CD4-positive, alpha-beta T cell treated with Interleukin-6 at 100 ng/mL for 8 hours (primary cell): ENCODE results near the gene RPTOR.

Experiments used
- DNase-seq: peaks from one replicate; pipeline ENCODE4 v3.0.0-alpha.2; 2020; ENCODE audit warnings: mixed read lengths, low spot score

RPTOR gene

DNA sequence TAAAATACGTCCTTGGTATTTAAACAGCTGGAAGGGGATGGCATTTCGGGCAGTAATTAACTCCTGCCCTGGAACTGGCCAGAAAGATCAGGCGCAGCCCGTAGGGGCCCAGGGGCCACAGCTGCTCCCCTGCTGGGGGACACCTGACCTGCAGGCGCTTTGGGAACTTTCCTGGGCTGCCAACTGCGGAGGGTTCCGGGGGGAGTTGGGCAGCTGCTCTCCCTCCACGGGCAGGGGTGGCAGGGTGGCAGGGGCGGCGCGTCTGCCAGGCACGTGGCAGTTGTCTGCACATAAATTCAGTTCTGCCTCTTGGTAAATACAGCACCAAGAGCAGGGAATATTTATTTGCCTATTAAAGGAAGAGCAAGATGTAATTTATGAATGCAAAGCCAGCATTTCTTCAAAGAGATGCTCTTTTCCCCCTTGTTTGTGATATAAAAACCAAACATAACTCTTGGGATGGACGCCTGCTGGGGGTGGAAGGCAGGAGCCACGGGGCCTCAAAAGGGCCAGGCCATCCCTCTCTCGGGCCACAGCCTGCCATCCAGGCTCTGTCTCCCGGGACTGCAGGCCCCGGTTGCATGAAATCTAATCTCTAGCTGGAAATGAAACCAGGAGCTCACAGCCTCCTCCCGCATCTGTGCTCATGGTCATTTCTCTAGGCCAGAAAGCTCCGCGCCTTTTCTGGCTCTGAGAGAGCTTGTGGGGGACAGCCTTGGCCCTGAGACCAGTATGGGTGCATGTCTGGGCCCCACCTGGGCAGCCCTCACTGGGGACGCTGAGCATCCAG is 417.1 kb downstream of the RPTOR start:
- DNase-seq, result no peak

DNA sequence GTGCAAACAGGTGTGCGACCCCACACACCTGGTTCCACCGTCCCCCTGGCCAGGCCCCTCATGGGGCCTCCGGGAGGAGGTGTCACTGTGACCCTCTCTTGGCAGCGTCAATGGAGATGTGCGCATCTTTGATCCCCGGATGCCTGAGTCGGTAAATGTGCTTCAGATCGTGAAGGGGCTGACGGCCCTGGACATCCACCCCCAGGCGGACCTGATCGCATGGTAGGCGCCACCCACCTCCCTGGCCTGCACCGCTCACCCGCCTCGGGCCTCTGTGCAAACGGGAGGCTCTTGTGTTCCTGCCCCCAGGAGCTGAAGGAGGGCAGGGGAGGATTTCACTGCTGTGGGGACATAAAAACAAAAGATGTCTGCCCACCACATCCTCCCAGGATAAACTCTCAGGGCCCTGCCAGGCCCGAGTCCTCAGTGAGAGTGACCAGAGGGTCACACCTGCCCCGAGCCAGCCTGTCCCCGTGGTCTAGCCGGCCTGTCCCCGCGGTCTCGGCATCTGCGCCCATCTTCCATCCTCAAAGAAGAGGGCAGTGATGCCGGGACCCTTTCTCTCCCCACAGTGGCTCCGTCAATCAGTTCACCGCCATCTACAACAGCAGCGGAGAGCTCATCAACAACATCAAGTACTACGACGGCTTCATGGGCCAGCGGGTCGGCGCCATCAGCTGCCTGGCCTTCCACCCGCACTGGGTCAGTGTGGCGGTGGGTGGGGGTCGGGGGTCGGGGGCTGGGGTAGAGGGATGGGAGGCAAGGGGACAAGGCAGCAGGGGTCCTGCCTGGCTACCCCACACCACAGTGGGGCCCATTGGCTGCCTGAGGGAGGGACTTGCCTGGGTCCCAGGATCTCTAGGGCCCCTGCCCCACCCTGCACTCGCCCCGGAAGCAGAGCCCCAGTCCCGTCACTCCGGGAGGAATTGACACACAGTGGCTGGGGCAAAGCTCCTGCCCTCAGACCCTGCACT is 418.0 kb downstream of the RPTOR start:
- no peak for DNase-seq

DNA sequence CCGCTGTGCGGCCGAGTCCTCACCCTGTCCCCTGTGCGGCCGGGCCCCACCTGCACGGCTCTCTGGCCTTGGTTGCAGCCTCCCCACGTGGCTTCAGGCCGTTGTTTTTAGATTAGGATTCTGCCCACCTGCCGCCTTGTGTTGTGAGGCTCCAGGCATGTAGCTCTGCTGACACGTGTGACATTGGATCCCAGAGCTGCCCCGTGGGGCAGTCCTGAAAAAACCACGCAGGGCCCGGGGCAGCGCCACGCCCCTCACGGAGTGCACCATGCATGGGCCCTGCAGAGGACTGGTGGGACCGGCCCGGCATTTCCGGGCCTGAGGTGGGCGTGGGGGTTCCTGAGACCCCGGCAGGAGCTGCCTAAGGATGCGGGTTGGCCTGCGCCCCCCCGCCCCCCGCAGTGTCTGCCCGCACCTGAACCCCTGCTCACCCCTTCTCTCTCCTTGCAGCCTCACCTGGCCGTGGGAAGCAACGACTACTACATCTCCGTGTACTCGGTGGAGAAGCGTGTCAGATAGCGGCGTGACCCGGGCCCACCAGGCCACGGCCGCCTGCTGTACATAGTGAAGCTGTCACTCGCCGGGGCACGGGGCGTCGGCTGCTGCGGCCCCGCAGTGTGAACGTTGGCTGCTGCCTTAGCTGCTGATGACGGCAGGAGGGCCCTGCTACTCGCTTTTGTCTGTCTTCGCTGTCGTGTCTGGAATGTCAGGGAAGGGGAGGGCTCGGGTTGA is 419.3 kb downstream of the RPTOR start:
- no peak for DNase-seq

DNA sequence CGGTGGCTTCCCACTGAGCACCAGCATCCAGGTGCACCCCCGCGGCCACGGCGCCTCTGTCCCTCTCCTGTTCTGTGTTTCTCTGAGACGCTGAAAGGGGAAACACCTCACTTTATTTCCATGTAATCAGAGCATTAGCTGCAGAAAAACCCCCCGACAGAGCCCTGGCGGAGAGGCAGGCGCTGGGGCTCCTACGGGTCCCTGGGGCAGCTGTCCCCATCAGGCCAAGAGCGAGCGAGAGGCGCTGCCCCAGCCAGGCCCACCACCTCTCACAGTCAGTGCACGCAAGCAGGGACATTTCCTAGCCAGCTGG is 419.9 kb downstream of the RPTOR start:
- no peak for DNase-seq

DNA sequence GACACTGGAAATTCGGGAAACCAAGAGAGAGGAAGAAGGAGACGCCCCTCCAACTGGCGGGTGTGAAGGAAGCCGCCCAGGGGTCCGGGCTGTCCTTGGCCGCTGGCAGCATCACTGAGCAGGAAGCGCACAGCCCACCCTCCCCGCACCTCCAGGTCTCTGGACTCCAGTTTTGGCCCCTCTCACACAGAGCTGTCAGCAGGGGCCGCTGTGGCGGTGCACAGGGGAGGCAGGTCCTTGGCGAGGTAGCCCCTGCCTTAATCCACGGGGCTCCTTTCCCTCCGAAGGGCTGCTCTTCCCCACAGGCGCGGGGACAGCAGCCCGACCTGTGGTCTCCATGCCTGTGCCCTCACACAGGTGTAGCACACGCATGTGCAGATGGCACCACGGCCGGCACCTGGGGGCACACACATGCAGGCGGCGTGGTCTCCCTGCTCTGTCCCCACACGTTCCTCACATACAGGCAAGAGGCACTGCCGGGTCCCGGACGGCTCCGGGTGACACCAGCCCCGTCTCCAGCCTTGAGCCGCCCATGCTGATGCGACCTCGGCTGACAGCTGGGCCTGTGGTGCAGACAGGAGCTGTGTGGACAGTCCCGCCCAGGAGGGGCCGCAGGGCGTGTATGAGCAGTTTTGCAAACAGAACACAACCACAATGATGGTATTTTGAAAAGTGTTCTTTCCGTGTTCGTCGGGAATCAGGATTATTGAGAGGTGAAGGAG is 420.4 kb downstream of the RPTOR start:
- no peak for DNase-seq

DNA sequence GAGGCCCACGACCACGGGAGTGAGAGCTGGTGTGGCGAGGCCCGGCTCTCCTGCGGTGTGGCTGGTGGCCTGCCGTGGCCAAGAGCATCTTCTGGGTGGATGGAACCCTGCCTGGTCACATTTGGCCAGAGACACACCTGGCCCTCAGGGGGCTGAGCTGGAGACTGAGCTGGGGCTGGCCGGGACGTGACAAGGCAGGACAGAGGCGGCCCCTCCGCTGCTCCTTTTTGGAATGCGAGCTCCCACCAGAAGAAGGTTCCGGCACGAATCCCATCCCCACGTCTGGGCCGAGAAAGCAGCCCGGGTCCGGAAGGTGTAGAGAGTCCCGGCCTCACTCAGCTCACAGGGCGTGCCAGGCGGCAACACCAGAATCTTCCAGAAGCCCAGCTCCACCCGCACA is 421.0 kb downstream of the RPTOR start:
- DNase-seq, result no peak

DNA sequence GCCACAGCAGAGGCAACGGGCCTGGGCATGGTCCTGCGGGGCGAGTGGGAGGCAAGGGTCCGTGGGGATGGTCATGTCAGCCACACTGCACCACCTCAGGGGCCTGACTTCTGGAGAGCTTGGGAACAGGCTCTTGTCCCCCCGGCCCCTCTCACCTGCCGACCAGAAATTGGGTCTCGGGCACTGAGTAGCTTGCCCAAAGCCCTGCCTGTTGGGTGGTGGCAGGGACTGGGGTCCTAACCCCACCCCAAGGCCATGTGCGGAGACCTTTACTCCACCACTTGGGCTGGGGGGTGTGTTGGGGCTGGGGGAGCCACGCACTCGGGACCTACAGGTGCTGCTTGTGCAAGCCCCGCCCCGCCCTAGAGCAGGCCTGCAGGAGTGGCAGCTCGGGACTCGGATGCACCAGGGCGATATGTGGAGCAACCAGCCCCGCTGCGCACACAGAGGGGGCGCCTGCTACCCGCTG is 422.8 kb downstream of the RPTOR start:
- no peak for DNase-seq

DNA sequence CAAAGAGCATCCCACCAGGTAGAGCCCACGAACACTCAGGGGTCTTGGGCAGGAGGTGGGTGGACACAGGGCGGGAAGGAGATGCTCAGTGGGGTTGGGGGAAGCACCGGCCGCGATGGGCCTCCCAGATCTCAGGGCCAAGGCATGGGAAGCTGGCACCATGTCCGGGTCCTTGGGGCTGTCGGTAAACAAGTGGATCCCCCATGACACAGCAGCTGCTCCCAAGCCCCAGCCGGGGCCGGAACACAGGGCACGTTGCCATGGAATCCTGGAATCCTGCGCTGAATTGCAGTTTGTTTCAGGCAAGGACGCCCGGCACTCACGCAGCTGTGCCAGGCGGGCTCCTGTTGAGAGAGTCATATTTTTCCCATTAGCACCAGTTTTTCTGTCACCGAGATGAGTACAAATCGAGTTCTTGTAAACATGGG is 424.0 kb downstream of the RPTOR start:
- no peak for DNase-seq

DNA sequence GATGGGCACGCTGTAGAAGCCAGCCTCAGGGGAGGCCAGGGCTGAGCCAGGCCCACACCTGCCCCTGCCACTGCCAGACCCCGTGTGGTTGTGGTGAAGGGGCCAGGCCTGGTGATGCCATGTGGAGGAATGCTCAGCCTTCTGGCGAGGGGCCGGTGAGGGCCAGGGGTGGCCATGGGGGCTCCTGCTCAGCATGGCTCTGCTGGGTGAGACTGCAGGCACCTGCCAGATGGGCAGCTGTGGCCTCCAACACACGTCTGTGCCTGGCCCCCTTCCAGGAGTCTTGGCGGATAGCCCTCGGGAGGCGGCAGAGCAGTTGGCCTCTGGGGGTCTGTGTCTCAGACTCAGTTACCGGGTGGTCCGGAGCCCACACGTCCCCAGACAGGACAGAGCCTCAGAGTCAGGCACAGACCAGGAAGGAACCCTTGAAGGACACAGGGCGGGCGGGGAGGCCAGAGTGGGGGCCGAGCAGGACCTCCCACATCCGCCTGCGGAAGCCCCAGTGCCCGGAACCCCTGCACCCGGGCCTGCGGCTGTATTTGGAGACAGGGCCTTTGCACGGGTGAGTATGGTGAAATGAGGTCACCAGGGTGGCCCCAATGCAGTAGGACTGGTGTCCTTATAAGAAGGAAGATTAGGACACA is 424.5 kb downstream of the RPTOR start:
- DNase-seq, result no peak

DNA sequence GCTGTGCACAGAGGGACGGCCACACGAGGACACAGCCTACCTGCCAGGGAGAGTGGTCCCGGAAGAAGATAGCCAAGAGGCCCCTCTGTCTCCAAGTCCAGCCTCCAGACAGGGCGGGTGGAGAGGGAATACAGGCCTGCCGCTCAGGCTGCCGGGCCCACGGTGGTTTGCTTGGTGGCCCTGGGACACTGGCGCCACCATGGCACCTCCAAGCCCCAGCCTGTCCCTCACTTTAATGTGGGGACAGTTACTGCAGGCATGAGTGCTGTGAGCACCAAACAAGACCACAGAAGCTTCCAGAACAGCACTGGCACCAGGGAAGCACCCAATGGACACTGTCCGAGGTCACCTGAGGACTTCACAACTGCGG is 425.0 kb downstream of the RPTOR start:
- no peak for DNase-seq

DNA sequence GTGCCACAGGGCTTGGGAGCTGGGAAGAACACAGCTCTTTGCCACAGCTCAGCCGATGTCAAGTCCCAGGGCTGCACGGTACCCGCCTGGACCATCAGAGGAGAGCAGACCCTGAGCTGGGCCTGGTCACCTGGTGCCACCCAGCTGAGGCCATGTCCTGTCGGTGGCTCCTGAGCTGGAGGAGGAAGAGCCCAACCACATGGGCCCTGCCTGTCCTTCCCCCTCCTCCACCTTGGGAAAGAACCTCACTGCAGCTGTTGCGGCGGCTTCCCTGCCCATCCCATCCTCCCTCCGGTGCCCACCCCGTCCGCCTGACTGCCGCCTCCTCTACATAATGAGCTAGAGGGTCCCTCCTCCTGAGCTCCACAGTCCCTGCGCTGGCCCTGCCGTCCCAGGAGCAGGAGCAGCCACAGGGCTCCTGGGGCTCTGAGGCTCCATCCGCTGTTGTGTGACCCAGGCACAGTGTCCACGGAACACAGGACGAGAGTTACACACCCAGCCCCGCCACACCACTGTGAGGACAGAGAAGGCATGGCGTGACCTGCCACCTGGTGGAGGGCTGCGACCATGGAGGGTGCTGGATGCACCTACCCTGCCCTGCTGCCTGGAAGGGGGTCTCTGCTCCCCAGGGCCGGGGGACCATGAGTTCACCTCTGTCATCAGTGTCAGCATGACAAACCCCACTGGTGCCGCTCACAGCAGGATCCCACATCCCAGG is 425.6 kb downstream of the RPTOR start:
- peak; percentile 41 for DNase-seq

DNA sequence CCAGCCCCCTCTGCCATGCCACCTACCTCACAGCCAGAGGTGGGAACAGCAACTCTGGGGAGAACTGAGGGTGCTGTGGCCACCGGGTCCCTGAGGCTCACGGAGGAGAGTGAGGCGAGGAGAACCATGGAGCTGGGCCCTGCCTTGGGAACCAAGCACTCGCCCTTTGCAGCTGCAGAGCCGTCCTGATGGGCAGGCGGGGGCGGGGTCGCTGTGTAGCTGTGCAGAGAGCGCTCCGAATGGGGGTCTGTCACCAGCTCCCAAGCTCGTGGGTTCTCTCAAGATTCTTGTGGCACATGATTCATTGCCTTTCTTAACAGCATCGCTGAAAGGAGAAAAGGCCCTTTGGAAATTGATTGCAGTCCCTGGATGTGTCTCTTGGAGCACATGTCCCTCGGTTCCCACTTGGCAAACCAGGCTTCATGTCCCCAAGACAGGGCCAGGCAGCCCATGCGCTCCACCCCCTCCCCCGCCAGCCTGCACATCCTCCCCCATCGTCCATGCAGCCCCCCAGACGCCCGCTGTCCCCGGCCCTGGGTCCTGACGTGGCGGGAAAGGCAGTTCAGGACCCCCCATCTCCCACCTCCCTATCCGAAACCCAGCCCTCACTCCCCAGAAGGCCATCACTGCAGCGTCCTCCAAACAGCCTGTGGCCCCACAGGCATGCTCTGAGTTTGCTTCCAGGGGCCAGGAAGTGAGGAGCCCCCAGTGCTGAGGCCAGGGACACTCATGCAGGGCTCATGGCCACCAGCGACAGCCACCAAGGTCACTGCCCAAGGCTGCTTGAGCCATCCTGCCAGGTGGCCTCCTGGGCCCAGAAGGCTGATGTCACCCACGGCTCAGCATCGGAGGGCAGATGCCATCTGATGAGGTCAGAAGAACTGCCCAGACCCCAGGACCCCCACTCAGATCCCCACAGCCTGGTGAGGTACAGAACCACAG is 426.4 kb downstream of the RPTOR start:
- no peak for DNase-seq

DNA sequence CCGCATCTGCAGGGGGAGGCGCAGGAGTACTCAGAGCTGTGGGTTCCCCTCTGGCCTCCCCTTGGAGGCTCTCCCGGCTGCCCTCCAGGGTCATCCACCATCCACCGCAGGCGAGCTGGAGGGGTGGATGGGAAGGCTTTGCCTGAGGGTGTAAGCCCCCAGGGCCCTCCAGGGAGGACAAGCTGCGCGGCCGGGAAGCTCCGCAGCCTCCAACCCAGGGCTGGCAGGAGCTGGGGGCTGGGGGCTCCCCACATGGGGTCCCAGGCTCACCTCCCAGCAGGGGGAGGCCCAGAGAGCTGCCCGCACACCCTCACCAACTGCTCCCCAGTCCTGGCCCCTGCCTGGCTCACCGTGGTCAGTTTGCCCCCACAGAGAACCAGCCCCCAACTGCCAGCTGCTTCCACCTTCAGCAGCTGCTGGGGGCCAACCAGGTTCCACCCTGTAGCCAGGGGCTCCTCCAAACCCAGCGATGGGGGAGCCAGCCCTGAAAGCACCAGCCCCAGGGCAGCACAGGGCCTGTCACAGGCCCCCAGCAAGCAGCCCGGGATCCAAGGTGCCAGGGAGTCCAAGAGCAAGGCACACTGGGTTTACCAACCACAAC is 427.2 kb downstream of the RPTOR start:
- DNase-seq, result no peak

DNA sequence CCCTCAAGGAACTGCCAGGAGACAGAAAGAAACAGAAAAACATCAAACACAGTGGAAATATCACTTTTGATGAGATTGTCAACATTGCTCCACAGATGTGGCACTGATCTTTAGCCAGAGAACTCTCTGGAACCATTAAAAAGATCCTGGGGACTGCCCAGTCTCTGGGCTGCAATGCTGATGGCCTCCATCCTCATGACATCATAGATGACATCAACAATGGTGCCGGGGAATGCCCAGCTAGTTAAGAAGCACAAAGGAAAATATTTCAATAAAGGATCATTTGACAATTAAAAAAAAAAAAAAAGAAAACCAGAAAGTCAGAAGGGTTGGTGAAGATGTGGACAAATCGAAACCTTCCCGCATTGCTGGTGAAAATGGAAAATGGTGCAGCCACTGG is 432.1 kb downstream of the RPTOR start:
- no peak for DNase-seq

DNA sequence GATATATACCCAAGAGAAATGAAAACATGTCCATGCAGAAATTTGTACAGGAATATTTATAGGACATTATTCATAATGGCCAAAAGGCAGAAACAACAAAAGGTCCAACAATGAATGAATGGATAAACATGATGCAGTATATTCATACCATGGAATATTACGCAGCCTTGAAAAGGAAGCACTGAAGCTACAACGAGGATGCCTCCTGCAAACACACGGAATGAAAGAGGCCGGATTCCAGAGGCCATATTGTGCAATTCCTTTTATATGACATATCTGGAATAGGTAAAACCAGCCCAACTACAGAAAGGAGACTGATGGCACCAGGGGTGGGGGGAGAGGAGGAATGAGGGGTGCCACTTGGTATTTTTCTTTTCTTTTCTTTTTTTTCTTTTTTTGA is 432.5 kb downstream of the RPTOR start:
- DNase-seq, result no peak

DNA sequence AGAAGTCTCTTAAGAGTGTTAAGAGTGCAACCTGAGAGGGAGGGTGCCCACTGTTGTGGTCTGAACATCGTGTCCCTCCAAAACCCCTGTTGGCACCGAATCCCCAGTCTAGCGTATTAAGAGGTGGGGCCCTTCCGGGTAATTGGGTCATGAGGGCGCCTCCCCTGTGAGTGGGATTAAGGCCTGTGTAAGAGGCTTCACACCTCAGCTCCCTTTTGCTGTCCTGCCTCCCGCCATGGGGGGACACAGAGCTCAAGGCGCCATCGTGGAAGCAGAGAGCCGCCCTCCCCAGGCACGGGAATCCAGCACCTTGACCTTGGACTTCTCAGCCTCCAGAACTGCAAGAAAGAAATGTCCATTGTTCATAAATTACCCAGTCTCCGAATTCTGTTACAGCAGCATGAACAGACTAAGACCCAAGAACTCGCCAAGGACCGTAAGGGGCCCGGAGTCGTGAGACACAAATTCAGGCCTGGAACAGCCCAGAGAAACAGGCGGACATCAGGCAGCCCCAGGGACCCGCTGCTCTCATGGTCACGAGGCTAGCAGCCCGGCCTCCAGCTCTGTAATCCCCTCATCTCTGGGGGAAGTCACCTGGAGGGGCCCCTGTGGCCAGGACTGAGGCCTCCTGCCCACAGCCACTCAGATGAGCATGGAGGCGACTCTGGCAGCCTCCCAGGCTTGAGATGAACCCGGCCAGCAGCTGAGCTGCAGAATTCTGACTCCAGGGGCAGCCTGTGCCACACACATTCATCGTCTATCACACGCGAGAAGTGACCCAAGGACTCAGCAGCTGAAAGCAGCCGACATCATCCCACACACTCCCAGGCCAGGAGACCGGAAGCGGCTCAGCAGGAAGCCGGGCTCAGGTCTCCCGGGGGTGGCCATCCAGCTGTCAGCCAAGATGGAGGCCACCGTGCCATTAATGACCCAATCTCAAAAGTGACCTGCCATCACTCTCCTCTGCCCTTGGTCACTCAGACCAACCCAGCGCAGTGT is 434.2 kb downstream of the RPTOR start:
- DNase-seq, result no peak

DNA sequence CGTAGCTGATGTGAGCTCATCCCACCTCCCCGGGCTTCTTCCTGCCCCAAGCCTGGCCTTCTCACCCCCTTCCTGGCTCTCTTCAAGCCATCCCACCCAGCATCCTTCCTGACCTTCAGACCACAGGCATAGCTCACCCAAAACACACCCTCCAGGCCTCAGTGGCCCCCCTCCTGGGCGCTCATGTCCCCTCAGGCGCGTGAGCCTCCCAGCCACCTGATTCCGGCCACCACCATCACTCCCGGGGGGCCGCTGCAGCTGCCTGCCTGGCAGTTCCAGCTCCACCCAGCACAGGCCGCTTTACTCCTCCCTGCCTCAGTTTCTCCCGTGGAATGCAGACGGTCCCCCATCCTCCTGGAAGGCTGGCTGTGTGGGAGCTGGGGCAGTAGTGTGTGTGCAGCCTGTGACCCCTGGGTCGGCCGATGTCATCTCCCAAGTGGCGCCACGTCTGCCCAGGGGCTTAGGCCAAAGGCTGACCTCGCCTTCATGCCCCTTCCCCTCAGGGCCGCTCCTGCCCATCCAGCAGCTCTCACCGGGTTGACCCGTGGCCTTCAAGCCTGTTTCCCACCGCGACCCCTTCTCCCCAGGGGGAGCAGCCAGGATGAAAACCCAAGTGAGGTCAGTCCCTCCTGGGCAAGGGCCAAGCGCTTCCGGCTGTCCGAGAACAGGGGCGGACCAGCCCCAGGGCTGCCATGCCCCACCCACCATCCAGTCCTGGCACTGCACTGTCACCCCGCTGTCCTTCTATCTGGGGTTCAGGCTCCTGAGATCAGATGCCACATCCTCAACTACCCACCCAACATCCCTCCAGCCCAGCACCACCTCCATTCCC is 435.1 kb downstream of the RPTOR start:
- DNase-seq, result no peak
